8988T (cell line): Measurements from ENCODE around the gene BAIAP3.
"Not testable (repeated sequence)": the region's sequence is repeated elsewhere in the genome, so short reads cannot be mapped to it uniquely, and the experiment has no call there.

Experiments used
- DNase-seq: peaks from one replicate; pipeline ENCODE4 v3.0.0; 2011

The BAIAP3 gene

DNA sequence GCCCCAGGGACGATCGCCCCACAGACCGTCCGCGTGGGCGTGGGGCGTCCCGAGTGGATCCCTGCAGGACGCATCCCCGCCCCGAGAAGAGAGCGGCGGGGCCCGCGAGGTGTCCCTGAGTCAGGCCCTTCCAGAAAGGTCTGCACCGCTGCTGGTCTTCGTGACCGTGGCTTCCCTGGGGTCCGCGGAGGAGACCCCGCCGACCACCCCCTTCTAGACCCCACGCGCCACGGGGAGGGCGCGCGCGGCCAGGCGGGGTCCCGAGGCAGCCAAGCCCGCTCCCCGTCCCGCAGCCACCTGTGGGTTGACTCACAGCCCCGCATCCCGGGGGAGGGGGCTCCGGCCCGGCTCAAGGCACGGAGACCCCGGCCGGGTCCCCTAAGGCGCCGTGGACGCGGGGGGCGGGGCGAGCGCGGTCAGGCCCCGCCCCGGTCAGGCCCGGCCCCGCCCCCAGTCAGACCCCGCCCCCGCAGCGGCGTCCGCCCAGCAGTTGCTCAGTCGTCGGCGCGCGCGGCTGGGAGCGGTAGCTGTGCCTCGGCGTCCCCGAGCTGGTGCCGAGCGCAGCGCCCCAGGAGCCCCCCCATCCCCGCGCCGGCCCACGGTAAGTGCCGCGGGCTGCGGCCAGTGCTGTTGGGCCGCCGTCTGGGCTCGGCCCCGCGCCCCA is at the start of gene BAIAP3:
BAIAP3 (plus strand) TSS at position 497 of the 664 bp plus-strand sequence. CDS start 4,905 bp downstream, outside the sequence.
- no peak for DNase-seq

DNA sequence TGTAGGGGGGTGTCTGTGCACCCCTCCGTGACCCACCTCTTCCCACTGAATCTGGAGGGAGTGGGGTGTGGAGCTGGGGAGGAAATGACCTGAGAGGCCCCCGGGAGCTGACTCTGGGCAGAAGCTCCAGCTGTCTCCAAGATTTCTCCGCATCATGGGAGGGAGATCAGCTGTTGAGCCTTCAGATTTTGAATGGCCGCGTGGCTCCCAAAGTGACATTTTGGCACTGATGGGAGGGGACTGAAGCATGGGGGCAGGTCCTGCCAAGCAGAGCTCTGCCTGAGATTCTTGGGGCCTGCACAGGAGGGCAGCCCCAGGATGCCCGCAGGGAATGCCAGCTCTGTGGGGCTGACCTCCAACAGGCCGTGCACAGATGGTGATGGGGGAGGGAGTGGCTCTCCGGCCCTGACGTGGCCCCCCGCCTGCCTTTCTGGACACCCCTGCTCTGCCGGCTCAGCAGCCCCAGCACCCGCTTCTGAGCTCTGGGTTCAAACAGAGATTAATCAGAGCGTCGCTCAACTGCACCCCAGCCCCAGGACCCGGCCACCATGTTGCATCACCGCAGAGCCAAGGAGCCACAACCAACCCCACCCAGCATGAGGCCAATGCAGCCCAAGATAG is 49.3 kb upstream of the BAIAP3 start:
- DNase-seq = peak; percentile 30

- peak; percentile 24 for DNase-seq
Measured at GRCh38 chr16:1285669-1286512, 47.6 kb upstream of the BAIAP3 start.

DNA sequence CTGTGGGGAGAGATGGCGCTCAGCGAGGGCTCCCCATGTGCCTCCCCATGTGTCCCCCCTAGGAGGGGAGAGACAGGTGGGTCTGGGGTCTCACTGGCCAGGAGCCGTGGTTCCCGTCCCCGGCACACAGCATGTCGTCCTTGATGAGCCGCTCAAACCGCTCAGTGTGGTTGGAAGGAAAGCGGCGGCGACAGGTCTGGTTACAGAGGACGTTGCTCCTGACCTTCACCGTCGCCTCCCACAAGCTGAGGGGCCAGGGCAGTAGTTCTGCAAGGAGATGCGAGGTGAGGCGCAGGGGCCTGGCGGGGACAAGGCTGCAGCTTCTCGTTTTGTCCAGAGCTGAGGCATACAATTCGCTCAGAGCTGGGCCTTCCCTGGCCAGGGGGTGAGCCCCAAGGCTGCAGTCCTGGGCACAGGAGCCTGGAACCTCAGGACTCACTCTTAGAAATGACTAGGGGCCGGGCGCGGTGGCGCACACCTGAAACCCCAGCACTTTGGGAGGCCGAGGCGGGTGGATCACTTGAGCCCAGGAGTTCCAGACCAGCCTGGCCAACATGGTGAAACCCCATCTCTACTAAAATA is 46.8 kb upstream of the BAIAP3 start:
- DNase-seq = peak; percentile 3

GRCh38 chr16:1287982-1288670 is 45.3 kb upstream of the BAIAP3 start:
- DNase-seq = peak; percentile 7

DNA sequence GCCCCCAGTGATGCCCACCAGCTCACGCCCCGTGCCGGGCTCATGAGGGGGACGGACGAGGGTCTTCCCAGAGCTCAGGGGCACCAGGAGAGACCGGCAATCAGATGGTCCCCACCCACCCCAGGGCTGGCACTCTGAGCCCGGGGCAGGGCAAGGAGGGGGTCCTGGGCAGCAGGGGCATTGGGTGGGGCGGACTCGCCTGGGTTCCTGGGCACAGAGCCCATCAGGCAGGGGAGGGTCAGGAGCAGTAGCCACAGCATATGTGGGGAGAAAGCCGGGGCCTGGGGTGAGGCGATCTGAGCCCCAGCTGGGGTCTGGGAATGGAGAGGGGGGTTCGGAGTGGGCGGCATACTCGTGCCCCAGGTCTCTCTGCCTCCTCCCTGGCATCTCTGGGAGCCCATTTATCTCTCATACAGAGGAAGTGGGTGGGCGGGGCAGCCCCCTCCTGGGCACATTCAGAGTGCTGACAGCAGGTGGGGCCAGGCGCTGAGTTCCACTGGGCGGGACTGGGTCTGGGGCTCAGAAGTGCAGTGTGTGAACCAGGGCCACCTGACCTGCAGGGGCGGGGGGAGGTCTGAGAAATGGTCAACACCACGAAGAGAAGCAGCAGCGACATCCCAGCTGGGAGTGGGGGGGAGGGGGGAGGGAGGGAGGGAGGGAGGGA is 44.5 kb upstream of the BAIAP3 start:
- peak; percentile 13 for DNase-seq

DNA sequence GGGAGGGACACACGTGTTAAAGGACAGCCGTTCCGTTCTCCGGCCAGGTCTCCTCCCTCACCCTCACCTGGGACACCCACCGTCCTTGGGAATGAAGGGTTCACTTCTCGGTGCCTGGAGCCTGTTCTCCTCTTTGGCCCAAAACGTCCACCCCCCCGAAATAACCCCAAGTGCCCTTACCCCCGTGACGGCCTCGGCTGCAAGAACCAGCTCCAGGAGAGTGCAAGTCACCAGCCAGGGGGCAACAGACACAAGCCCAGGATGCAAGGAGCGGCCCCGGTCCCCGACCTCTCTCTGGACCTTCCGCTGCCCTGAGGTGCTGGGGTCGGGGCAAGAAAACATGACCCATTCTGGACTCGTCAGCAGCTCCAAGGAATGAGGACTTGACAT is 44.0 kb upstream of the BAIAP3 start:
- DNase-seq = no peak

DNA sequence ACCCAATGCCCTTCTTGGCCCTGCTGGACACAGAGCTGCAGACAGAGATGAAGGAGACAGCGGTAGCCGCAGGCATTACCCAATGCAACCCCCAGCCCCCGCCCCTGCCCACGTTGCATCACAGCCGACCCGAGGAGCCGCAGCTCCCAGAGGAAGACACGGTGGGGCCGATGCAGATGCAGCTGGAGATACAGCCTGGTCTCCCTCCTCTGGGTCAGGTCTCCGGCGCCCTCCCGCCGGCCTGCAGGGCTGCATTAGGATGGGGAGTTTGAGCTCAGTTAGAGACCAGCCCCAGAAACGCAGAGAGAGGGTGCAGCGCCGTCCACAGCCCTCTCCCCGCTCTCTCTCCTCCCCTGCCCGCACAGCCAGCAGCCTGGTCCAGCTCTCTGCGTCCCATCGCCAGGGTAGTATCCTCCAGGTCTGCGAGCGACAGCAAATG is 43.4 kb upstream of the BAIAP3 start:
- no peak for DNase-seq

DNA sequence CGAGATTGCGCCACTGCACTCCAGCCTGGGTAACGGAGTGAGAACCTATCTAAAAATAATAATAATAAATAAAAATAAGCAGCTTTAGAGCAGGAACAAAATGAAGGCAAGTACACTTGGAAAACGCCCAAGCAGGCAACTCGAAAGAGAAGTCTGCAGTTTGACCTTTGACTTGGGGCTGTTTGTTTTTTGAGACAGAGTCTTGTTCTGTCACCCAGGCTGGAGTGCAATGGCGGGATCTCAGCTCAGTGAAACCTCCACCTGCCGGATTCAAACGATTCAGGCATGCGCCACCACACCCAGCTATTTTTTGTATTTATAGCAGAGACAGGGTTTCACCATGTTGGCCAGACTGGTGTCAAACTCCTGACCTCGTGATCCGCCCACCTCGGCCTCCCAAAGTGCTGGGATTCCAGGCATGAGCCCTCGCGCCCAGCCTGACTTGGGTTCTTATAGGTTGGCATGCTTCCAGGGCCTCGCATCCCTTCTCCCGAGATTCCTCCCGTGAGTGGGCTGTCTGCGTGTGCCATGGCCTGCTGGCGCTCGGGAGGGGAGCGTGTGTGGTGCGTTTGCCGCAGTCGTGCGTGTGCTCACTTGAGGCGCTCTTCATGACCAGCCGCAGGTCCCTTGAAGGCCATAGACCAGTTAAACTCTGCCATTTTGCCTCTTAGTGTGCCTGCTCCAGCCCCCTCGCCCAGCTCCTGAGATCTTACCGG is 42.4 kb upstream of the BAIAP3 start:
- no peak for DNase-seq

DNA sequence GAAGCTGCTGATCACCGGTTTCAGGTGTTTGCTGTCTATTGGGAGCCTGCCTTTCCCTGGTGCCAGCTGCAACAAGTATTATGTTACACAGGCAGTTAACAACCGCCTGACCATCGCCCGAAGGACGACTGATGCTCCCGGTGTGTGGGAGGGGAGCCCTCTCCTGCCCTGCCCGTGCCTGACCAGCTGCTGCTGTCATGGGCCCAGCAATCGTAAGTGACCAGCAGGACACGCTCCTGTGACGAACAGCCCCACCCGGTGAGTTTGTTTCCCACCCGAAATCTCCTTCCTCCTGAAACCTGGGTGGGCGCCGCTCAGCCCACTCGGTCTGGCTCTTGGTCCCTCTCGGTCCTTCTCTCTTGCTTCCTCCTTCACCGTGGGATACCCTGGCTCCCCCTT is 41.9 kb upstream of the BAIAP3 start:
- no peak for DNase-seq

DNA sequence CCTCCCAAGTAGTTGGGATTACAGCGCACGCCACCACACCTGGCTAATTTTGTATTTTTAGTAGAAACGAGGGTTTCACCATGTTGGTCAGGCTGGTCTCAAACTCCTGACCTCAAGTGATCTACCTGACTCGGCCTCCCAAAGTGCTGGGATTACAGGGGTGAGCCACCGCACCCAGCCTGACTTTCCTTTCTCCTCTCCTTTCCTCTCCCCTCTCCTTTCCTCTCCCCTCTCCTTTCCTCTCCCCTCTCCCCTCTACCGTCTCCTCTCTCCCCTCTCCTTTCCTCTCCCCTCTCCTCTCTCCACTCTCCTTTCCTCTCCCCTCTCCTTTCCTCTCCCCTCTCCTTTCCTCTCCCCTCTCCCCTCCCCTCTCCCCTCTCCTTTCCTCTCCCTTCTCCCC is 41.2 kb upstream of the BAIAP3 start:
- DNase-seq = not testable (repeated sequence)

DNA sequence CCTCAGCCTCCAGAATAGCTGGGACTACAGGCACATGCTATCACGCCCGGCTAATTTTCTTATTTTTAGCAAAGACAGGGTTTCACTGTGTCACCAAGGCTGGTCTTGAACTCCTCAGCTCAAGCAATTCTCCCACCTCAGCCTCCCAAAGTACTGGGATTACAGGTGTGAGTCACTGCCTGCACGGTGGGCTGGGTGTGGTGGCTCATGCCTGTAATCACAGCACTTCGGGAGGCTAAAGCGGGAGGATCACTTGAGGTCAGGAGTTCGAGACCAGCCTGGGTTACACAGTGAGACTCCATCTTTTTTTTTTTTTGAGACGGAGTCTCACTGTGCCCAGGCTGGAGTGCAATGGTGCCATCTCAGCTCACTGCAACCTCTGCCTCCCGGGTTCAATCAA is 40.6 kb upstream of the BAIAP3 start:
- DNase-seq = not testable (repeated sequence)

DNA sequence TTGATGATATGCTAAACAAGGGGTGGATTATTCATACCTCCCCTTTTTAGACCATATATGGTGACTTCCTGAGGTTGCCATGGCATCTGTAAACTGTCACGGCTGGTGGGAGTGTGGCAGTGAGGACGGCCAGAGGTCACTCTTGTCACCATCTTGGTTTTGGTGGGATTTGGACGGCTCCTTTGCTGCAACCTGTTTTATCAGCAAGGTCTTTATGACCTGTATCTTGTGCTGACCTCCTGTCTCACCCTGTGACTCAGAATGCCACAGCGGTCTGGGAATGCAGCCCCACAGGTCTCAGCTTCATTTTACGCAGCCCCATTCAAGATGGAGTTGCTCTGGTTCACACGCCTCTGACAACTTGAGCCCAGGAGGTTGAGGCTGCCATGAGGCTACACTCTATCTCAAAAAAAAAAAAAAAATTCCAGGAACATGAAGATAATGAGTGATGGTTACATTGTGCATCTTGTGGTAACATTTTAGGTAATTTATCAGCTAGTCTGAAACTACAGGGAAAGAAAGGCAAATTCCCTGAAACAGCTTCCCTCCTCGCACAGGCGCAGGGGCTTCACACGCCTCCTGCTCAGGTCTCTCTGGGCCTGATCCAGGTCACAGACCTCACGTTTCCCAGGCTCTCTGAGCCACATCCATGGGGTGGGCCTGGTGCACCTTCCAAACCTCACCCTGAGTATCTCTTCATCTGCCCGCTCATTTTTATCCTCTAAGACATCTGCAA is 39.4 kb upstream of the BAIAP3 start:
- DNase-seq = no peak

GRCh38 chr16:1295465-1295864 is 38.0 kb upstream of the BAIAP3 start:
- no peak for DNase-seq

GRCh38 chr16:1296688-1297017 is 36.8 kb upstream of the BAIAP3 start:
- DNase-seq = not testable (repeated sequence)

- DNase-seq = no peak
Measured at GRCh38 chr16:1297018-1297696, 36.3 kb upstream of the BAIAP3 start.

GRCh38 chr16:1298406-1298805 is 35.0 kb upstream of the BAIAP3 start:
- no peak for DNase-seq

DNA sequence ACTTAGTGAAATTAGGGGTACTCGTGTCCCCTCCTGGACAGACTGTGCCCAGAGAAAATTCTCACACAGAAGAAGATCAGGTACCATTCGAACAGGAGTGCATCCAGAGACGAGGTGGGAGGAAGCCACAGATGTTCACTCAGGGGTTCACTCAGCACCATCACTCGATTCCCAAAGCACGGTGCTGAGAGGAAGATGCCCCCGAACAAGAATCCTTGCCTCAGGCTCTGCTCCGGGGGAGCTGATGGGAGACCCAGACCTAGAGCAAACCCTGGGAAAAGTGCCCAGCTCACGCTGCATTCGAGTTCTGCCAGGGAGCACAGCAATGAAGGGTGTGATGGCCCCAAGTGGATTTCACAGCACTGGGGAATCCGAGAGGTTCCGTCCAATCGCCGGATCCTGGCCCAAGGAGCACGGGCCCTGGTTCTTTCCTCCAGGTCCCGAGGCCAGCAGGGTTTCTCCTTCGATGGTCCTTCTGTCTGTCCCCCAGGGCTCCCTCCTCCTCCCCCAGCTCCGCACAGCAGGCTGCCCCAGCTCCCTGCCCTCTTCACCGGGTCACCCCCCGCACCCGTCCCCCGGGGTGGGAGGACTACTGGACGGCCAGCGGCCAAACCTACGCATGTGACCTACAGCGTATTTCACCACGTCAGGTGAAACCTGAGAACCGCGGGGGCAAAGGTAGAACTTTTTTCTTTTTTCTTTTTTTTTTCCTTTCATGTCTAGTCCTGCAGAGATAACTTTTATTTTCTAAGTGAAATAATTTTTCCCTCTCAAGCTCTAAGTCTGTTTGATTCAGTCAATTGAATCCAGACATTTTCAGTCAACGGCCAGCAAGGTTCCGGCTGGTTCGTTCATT is 34.2 kb upstream of the BAIAP3 start:
- DNase-seq = no peak

- DNase-seq = no peak
Measured at GRCh38 chr16:1299868-1300203, 33.6 kb upstream of the BAIAP3 start.
